Coronary artery (tissue), 2 donors: Measurements from ENCODE around the gene LPP.

Source experiments
- DNase-seq: peaks from one replicate; pipeline ENCODE4 v3.0.0-alpha.2; 2017; ENCODE audit warnings: low spot score
- H3K27ac ChIP-seq, 2 donors: fragments of 200-600 bp; sonication (generic); one replicate each; pipeline ENCODE4 v1.5.1; 2016 to 2019
- H3K4me3 ChIP-seq: fragments of 200-600 bp; sonication (generic); 2 replicates; pipeline ENCODE4 v1.5.1; 2016; ENCODE audit warnings: mild to moderate bottlenecking, moderate library complexity
- CTCF ChIP-seq: fragments of 200-600 bp; sonication (generic); IDR thresholded peaks from one replicate; pipeline ENCODE4 v1.5.1; 2019; ENCODE audit warnings: antibody characterized with exemption

The LPP gene

DNA sequence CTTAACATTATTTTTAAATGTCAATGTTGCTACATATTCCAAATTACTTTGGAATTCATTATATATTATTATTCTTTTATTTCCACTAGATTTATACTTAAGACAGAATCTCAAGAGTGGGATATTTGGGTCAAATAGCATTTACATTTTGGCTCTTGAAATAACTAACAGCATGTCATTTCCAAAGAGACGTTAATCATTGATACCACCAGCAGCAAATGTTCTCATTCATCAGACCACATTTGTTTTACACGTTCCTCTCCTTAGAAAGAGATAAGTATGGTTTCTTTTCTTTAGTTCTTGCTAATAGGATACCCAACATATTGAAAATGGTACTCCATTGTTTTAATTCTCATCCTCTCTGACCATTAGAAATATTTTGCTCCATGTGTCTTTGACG lies 229.8 kb downstream of the LPP start:
- no peak overlapping the region for H3K4me3 ChIP-seq
- no peak for DNase-seq
- no peak for TF ChIP-seq CTCF
- H3K27ac ChIP-seq: no peak overlapping the region

DNA sequence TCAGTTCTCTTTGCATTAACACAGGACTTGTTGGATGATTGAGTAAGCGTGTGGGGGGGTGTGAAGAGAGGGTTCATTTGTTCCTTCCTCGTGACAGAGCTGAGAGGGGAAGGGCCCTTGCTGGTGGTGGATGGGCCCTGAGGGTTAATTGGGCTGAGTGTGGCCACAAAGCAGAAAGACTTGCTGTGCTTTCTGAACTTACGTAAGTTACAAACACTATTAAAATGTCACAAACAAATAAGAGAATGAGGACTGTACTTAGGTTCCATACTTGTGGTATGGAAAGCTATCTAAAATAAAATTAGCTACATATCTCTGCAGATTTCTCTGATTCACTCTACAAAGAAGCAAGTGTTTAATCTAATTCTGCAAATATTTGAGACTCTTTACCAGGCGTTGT lies 231.3 kb downstream of the LPP start:
- no peak for DNase-seq
- Histone ChIP-seq H3K27ac (peak overlapping the region; percentile 5 to 21), H3K4me3 (no peak overlapping the region)
- no peak for TF ChIP-seq CTCF

DNA sequence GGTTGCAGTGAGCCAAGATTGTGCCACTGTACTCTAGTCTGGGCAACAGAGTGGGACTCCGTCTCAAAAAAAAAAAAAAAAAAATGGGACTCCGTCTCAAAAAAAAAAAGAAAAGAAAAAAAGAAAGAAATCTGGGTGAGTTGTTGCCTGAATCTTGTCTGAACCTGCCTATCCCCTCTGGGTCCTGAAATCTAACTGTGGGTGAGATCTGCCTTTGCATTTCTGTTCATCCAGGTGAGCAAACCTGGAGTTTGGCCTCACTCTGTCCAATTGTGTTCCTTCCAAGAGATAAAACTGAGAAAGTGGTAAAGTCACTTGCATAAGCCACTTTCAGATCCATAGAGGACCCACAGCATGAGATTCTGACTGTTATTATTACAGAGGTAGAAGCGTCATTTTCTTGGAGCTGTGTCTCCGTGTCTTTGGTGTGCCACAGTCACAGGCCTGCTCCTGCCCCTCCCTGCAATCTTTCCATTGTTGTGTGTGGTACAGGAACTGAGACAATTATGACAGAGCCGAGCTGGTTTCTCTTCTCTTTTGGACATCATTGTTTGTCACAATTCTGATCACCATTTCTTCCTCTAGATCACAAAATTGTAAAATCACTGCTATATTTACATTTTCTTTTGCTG lies 235.9 kb downstream of the LPP start:
- Histone ChIP-seq H3K4me3 (no peak overlapping the region), H3K27ac (peak overlapping the region; percentile 71 to 75)
- no peak for TF ChIP-seq CTCF
- no peak for DNase-seq

GRCh38 chr3:188390343-188390718 lies 236.4 kb downstream of the LPP start:
- Histone ChIP-seq H3K4me3 (peak overlapping the region; percentile 28), H3K27ac (peak overlapping the region; percentile 71 to 75)
- no peak for DNase-seq
- TF ChIP-seq CTCF: no peak

GRCh38 chr3:188390775-188391443 lies 237.0 kb downstream of the LPP start:
- DNase-seq: no peak
- Histone ChIP-seq H3K4me3 (peak overlapping the region; percentile 28), H3K27ac (peak overlapping the region; percentile 71 to 75)
- TF ChIP-seq CTCF: no peak

DNA sequence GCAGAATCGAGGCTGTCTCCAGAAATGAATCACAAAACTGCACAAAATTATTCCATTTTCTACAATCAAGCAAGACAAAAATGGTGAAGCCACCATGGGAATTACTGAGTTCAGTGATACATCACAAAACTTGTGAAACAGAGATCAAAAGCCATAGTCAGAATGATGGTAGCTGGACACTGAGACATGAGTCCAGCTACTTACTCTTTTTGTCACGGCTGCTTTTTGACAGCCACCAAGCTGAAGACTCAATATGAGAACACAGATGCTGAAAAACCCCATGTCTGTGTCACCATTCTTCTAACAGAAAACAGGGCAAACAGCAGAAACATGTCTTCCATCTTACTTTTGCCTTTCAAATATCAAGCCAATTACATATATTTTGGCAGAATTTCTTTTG lies 237.6 kb downstream of the LPP start:
- Histone ChIP-seq H3K4me3 (no peak overlapping the region), H3K27ac (peak overlapping the region; percentile 27 to 71)
- no peak for DNase-seq
- TF ChIP-seq CTCF: no peak

GRCh38 chr3:188392076-188392475 lies 238.1 kb downstream of the LPP start:
- TF ChIP-seq CTCF: no peak
- Histone ChIP-seq H3K27ac (peak overlapping the region in 1 of 2 donors; percentile 71), H3K4me3 (no peak overlapping the region)
- no peak for DNase-seq
